GM23248 (cell line): ENCODE results near the gene AACS. TPM values are rescaled to one million over a fixed set of nuclear protein-coding genes. Genes with fewer than 3 reads are reported as not detected.
"Not testable (repeated sequence)": the region's sequence is repeated elsewhere in the genome, so short reads cannot be mapped to it uniquely, and the experiment has no call there.

Source experiments
- DNase-seq: peaks from one replicate; pipeline ENCODE4 v3.0.0-alpha.2; 2015
- H2AFZ ChIP-seq: fragments of 200-600 bp; sonication (generic); 2 replicates; pipeline ENCODE4 v1.6.1; 2016; ENCODE audit warnings: antibody characterized with exemption
- H3F3A ChIP-seq: fragments of 200-600 bp; sonication (generic); 2 replicates; pipeline ENCODE4 v1.6.1; 2016; ENCODE audit warnings: mild to moderate bottlenecking, antibody characterized with exemption, mixed run types; ENCODE audit not compliant: insufficient read depth
- H3K27ac ChIP-seq: fragments of 200-600 bp; sonication (generic); 2 replicates; pipeline ENCODE4 v1.5.1; 2016; ENCODE audit warnings: mild to moderate bottlenecking
- H3K27me3 ChIP-seq: fragments of 200-600 bp; sonication (generic); replicated peaks from 2 replicates; pipeline ENCODE4 v1.6.1; 2016; ENCODE audit warnings: mild to moderate bottlenecking; ENCODE audit not compliant: insufficient read depth
- H3K36me3 ChIP-seq: fragments of 200-600 bp; sonication (generic); 2 replicates; pipeline ENCODE4 v1.6.1; 2016; ENCODE audit warnings: low read depth, mild to moderate bottlenecking
- H3K4me1 ChIP-seq: fragments of 200-600 bp; sonication (generic); 2 replicates; pipeline ENCODE4 v1.6.1; 2016; ENCODE audit warnings: mild to moderate bottlenecking; ENCODE audit not compliant: insufficient read depth
- H3K4me2 ChIP-seq: fragments of 200-600 bp; sonication (generic); one replicate; pipeline ENCODE4 v1.6.1; 2016; ENCODE audit warnings: mild to moderate bottlenecking; ENCODE audit not compliant: unreplicated experiment
- H3K4me3 ChIP-seq: fragments of 200-600 bp; sonication (generic); 2 replicates; pipeline ENCODE4 v1.5.1; 2016; ENCODE audit warnings: mild to moderate bottlenecking
- H3K79me2 ChIP-seq: fragments of 200-600 bp; sonication (generic); 2 replicates; pipeline ENCODE4 v1.6.1; 2016; ENCODE audit warnings: mild to moderate bottlenecking; ENCODE audit not compliant: insufficient read depth
- H3K9ac ChIP-seq: fragments of 200-600 bp; sonication (generic); 2 replicates; pipeline ENCODE4 v1.6.1; 2016; ENCODE audit warnings: mild to moderate bottlenecking
- H3K9me2 ChIP-seq: fragments of 200-600 bp; sonication (generic); 2 replicates; pipeline ENCODE4 v1.6.1; 2016; ENCODE audit warnings: mixed run types, mild to moderate bottlenecking, moderate library complexity; ENCODE audit not compliant: insufficient read depth
- H3K9me3 ChIP-seq: fragments of 200-600 bp; sonication (generic); one replicate; pipeline ENCODE4 v1.6.1; 2017; ENCODE audit warnings: low read depth
- H4K20me1 ChIP-seq: fragments of 200-600 bp; sonication (generic); 2 replicates; pipeline ENCODE4 v1.6.0; 2016; ENCODE audit not compliant: insufficient read depth
- EZH2 ChIP-seq: fragments of 200-600 bp; sonication (generic); IDR thresholded peaks from 2 replicates; pipeline ENCODE4 v1.6.1; 2018; ENCODE audit warnings: antibody characterized with exemption, mild to moderate bottlenecking; ENCODE audit not compliant: insufficient read depth, poor library complexity, severe bottlenecking
- EZH2phosphoT487 ChIP-seq: fragments of 200-600 bp; sonication (generic); IDR thresholded peaks from 2 replicates; pipeline ENCODE4 v1.6.1; 2018; ENCODE audit warnings: antibody characterized with exemption, moderate library complexity, mild to moderate bottlenecking, low read depth; ENCODE audit not compliant: insufficient read depth
- WGBS, 2 experiments: methylation state at CpG; one replicate each; pipeline ENCODE4 v1.1.6; 2015 to 2017; ENCODE audit warnings: low lambda C conversion rate in 2 of 2, low coverage in 1 of 2; ENCODE audit errors: missing lambda C conversion rate in 2 of 2; 5-methylcytosine and 5-hydroxymethylcytosine counted together
- in situ Hi-C: fragments of 300-500 bp; cut with MboI; formaldehyde crosslinking; loops from 2 replicates; pipeline ENCODE4 v1.15.0; 2020
- polyA plus RNA-seq: library from polyadenylated mRNA; unstranded; fragments of >200 nt; fragmentation: Nextera tagmentation; extraction: Ambion mirVana; gene quantifications from 2 replicates; pipeline ENCODE4 v1.2.1, GENCODE V29; 2016
- total RNA-seq: library from RNA; depleted of rRNA; stranded (reverse); fragments of >200 nt; shearing (Covaris generic); gene quantifications from 2 replicates; pipeline ENCODE4 v1.2.3, GENCODE V29; 2014

The AACS gene
- total and polyA plus RNA-seq, 2 experiments from 2014 or later: 14.7 to 16.9 TPM

- no peaks in the 10 kb centered on the region for H3K9me3 ChIP-seq
- WGBS, 2 experiments: 98% methylated on average over 11 of the region's 11 CpGs
- TF ChIP-seq EZH2phosphoT487: no peak
- no peak for TF ChIP-seq EZH2
- no peak overlapping the region for H3K4me2 ChIP-seq
- no peaks in the 10 kb centered on the region for H3K36me3 ChIP-seq
- H2AFZ ChIP-seq: no peak overlapping the region
- H3K79me2 ChIP-seq: peaks cover 31% of the 10 kb centered on the region
- no peak overlapping the region for H3K27ac ChIP-seq
- in situ Hi-C loops: no loop called here
- H3K27me3 ChIP-seq: no peaks in the 10 kb centered on the region
- no peak overlapping the region for H3K4me3 ChIP-seq
- no peaks in the 10 kb centered on the region for H4K20me1 ChIP-seq
- no peak for DNase-seq
- H3F3A ChIP-seq: 0 out of 2 replicates have a peak, but pooled peaks cover 4% of the 10 kb centered on the region
- H3K9ac ChIP-seq: no peak overlapping the region
- peaks cover 17% of the 10 kb centered on the region for H3K4me1 ChIP-seq
- no peaks in the 10 kb centered on the region for H3K9me2 ChIP-seq
Measured at GRCh38 chr12:125070661-125071390, 5.6 kb downstream of the AACS start.

DNA sequence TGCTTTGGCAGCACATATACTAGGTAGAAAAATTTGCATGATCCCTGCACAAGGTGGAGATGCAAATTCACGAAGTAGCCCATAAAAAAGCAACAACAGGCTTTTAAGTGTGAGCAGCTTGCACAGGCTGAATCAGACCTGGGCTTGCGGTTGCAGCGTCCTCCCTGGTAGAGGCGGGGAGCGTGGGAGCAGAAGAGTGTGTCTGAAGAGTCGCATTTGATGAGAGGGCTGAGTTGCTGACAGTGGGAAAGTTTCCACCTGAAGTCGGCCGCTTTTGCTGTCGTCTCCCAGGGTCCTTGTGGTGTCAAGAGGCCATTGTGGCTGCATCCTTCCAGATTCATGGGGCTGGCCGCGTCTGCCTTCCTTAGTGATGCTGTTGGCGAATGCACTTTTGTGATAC, 6.2 kb downstream of the AACS start:
- in situ Hi-C loops: no loop called here
- Histone ChIP-seq H4K20me1 (no peaks in the 10 kb centered on the region), H3K79me2 (peaks cover 28% of the 10 kb centered on the region)

DNA sequence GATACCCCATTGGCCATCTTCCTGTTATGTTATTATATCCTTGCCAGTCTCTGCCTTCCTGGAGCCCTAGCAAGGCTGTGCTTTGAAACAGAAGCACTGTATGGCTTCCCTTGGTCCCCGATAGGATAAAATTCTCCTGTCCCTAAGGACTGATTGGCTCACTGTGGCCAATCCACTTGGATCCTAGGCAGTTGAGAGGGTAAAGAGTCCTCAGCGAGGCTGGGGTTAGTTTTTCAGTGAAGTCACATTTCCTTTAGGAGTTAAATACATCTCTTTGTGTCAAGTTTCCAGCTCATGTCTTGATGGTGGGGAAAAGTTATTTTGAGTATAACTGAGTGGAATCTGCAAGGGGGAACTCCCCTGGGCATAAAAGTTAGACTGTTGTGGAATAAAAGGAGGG, 7.3 kb downstream of the AACS start:
- Histone ChIP-seq H3K4me3 (no peak overlapping the region), H3K9me2 (no peaks in the 10 kb centered on the region), H3K27me3 (no peaks in the 10 kb centered on the region), H3K4me1 (0 out of 2 replicates have a peak, but pooled peaks cover under 1% of the 10 kb centered on the region), H3K9me3 (no peaks in the 10 kb centered on the region), H3K79me2 (peaks cover 25% of the 10 kb centered on the region), H3K4me2 (no peak overlapping the region), H4K20me1 (no peaks in the 10 kb centered on the region), H3K9ac (no peak overlapping the region), H2AFZ (no peak overlapping the region), H3K27ac (no peak overlapping the region), H3K36me3 (no peaks in the 10 kb centered on the region), H3F3A (no peaks in the 10 kb centered on the region)
- no peak for DNase-seq
- TF ChIP-seq EZH2: no peak
- no peak for TF ChIP-seq EZH2phosphoT487
- in situ Hi-C loops: no loop called here
- 96 to 100% methylated on average over 2 of the region's 2 CpGs for WGBS, 2 experiments

More for the DNA sequence above, 6.2 kb downstream of the AACS start:
- no peaks in the 10 kb centered on the region for H3K36me3 ChIP-seq
- no peak overlapping the region for H3K4me3 ChIP-seq
- peaks cover 11% of the 10 kb centered on the region for H3K4me1 ChIP-seq
- H3K4me2 ChIP-seq: no peak overlapping the region
- 97 to 98% methylated on average over 12 of the region's 12 CpGs for WGBS, 2 experiments
- H3K9ac ChIP-seq: no peak overlapping the region
- H3F3A ChIP-seq: 0 out of 2 replicates have a peak, but pooled peaks cover 4% of the 10 kb centered on the region
- H3K9me2 ChIP-seq: no peaks in the 10 kb centered on the region
- H3K27ac ChIP-seq: no peak overlapping the region
- H2AFZ ChIP-seq: no peak overlapping the region
- H3K9me3 ChIP-seq: no peaks in the 10 kb centered on the region
- TF ChIP-seq EZH2phosphoT487 (no peak), EZH2 (no peak)
- H3K27me3 ChIP-seq: no peaks in the 10 kb centered on the region
- DNase-seq: no peak

GRCh38 chr12:125074294-125074693, 9.1 kb downstream of the AACS start:
- H3K4me3 ChIP-seq, H3K9ac ChIP-seq, H3K4me1 ChIP-seq, H4K20me1 ChIP-seq, H3K9me3 ChIP-seq, H3K27ac ChIP-seq, H3K36me3 ChIP-seq, DNase-seq, H3K27me3 ChIP-seq, H3K4me2 ChIP-seq, H2AFZ ChIP-seq, H3K9me2 ChIP-seq, H3F3A ChIP-seq, in situ Hi-C loops: not testable (repeated sequence)
- peaks cover 20% of the 10 kb centered on the region; the same call in 1 of the 2 replicates for H3K79me2 ChIP-seq
- 66 to 72% methylated on average over 2 of the region's 2 CpGs for WGBS, 2 experiments

GRCh38 chr12:125076103-125076502, 10.9 kb downstream of the AACS start:
- H3K27me3 ChIP-seq: no peaks in the 10 kb centered on the region
- H3K4me1 ChIP-seq: peaks cover 6% of the 10 kb centered on the region; the same call in 1 of the 2 replicates
- no peak overlapping the region for H3K4me3 ChIP-seq
- no peak overlapping the region for H3K9ac ChIP-seq
- no peak overlapping the region for H2AFZ ChIP-seq
- no peaks in the 10 kb centered on the region for H3K36me3 ChIP-seq
- no peak for DNase-seq
- no peaks in the 10 kb centered on the region for H3K9me3 ChIP-seq
- H3F3A ChIP-seq: peaks cover 7% of the 10 kb centered on the region
- H3K4me2 ChIP-seq: no peak overlapping the region
- in situ Hi-C loops: no loop called here
- H3K79me2 ChIP-seq: peaks cover 20% of the 10 kb centered on the region; the same call in 1 of the 2 replicates
- H3K27ac ChIP-seq: no peak overlapping the region
- H4K20me1 ChIP-seq: no peaks in the 10 kb centered on the region
- WGBS, 2 experiments: 93 to 94% methylated on average over 6 of the region's 6 CpGs
- H3K9me2 ChIP-seq: no peaks in the 10 kb centered on the region
- no peak for TF ChIP-seq EZH2
- no peak for TF ChIP-seq EZH2phosphoT487
